HFFc6 (cell line): Measurements from ENCODE around the gene GLP1R. TPM values are rescaled to one million over a fixed set of nuclear protein-coding genes. Genes with fewer than 3 reads are reported as not detected.

Experiments used
- DNase-seq: peaks from one replicate; pipeline ENCODE4 v3.0.0-alpha.2; 2018
- H3K27ac Mint-ChIP-seq: 2 replicates; pipeline ENCODE4 v1.8.0; 2020; ENCODE audit warnings: mild to moderate bottlenecking, mixed read lengths
- H3K27me3 Mint-ChIP-seq: 2 replicates; pipeline ENCODE4 v1.8.0; 2021; ENCODE audit warnings: mild to moderate bottlenecking, moderate library complexity, mixed read lengths; ENCODE audit not compliant: insufficient read depth
- H3K36me3 Mint-ChIP-seq: 2 replicates; pipeline ENCODE4 v1.8.0; 2021; ENCODE audit warnings: low read depth, mixed read lengths
- H3K4me1 Mint-ChIP-seq: 2 replicates; pipeline ENCODE4 v1.8.0; 2020; ENCODE audit warnings: low read depth, mixed read lengths
- H3K4me3 Mint-ChIP-seq: 2 replicates; pipeline ENCODE4 v1.8.0; 2020; ENCODE audit warnings: mild to moderate bottlenecking, moderate library complexity, mixed read lengths
- H3K9me3 Mint-ChIP-seq: 2 replicates; pipeline ENCODE4 v1.8.0; 2020; ENCODE audit warnings: mild to moderate bottlenecking, mixed read lengths
- CTCF ChIP-seq: fragments of 200-600 bp; sonication (generic); IDR thresholded peaks from 2 replicates; pipeline ENCODE4 v1.5.0; 2021; ENCODE audit warnings: antibody characterized with exemption, mild to moderate bottlenecking
- total RNA-seq, 6 experiments: library from RNA; stranded (reverse); fragmentation: NEBNext Ultra II Directional; extraction: Animal tissue kit (Norgen Biotek cat#: 25700); gene quantifications; 2 replicates in 1 of 6; 3 replicates in 5 of 6; pipeline ENCODE4 v1.2.3, GENCODE V29; 2021

GLP1R gene
- total RNA-seq, 6 experiments from 2014 or later: not detected

DNA sequence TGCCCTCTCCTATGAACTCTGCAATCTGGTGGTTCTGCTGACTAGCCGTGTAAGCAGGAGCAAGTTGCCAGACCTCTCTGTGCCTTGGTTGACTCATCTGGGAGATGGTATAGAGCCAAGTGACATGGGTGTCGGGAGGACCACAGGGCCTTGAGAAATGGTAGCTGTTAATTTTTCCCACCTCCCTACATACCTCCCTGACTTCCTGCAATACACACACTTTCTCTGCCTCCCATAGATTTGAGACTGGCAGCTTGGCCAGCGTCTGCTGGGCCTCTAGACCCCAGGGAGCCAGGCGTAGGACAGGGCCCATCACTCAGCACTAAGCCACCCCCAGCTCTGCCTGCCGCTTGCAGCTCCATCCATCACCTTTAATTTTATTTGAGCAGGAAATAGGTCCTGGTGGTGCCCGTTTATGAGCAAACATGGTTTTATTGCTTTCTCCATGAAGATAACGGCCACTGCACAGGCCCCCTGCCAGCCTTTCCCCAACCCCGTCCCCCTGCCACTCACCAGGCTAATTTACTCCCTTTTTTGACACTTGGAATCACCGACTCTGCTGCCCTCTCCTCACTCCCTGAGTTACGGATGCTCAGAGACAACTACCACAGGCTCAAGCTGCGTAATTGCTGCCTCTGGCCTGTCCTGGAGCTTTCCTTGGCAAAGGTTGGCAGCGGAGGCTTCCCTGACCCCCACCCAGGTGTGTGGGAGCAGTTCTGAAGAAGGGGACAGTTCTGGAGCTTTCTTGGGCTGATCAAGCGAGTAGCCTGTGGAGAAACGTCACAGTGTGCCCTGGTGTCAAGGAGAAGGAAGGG lies 11.1 kb downstream of the GLP1R start:
- Mint-ChIP-seq H3K4me3 (no peak overlapping the region), H3K9me3 (no peaks in the 10 kb centered on the region), H3K4me1 (no peaks in the 10 kb centered on the region), H3K27me3 (peaks cover 24% of the 10 kb centered on the region), H3K36me3 (no peaks in the 10 kb centered on the region), H3K27ac (no peak overlapping the region)
- no peak for TF ChIP-seq CTCF
- DNase-seq: no peak

DNA sequence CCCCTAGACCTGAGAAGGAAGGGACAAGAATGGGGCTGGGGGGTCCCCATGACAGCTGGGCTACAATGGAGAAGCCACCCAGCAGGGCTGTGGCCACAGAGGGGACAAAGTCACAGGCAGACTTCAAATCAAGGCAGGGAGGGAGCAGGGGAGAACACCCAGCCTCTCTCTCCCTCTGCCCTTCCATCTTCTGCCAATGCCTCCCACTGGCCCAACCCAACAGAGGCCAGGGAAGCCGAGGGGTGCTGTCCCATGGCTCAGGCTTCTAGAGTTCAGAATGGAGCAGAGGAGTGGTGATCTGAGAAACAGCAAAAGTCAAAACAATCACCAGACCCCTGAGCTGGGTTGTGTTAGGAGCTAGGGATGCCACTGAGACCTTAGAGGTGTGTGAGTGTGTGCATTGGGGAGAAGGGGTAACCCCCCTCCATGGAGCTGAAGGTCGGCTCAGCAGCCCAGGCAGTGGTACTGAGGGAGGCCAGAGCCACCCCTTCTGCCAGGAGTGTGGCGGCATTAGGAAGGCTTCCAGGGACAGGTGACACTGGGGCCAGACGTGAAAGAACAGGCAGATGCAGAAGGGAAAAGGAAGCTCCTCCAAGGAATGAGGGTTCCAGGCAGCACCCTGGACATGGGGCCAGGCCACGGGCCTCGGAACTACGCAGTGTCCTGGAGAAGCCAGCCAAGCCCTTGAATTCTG lies 12.0 kb downstream of the GLP1R start:
- H3K27me3 Mint-ChIP-seq: peaks cover 19% of the 10 kb centered on the region
- TF ChIP-seq CTCF: no peak
- H3K27ac Mint-ChIP-seq: no peak overlapping the region
- no peaks in the 10 kb centered on the region for H3K36me3 Mint-ChIP-seq
- H3K4me3 Mint-ChIP-seq: no peak overlapping the region
- no peak for DNase-seq
- no peaks in the 10 kb centered on the region for H3K9me3 Mint-ChIP-seq
- no peaks in the 10 kb centered on the region for H3K4me1 Mint-ChIP-seq

- Mint-ChIP-seq H3K9me3 (no peaks in the 10 kb centered on the region), H3K36me3 (no peaks in the 10 kb centered on the region)
- TF ChIP-seq CTCF: no peak
These were observed 12.6 kb downstream of the GLP1R start for GRCh38 chr6:39061182-39061581.

DNA sequence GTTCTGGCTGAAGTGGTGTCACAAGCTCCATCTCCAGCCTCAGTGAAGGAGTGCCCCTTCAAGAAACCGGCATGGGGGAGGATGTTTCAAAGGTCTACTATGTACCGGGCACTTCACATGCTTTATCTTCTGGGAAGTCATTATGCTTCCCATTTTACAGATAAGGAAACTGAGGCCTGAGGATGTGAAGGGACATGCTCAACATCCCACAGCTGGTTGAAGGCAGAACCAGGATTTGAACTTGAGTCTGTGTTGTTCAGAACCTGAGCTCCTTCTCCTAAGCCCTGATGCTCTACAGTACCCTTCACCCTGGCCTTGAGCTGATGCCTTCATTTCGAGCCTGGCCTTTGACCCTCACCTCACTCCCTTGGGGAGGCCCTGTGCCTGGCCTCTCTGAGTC lies 13.0 kb downstream of the GLP1R start:
- DNase-seq: no peak
- Mint-ChIP-seq H3K36me3 (no peaks in the 10 kb centered on the region), H3K4me3 (no peak overlapping the region), H3K9me3 (no peaks in the 10 kb centered on the region), H3K27ac (no peak overlapping the region), H3K27me3 (peaks cover 21% of the 10 kb centered on the region), H3K4me1 (no peaks in the 10 kb centered on the region)
- no peak for TF ChIP-seq CTCF

More at GRCh38 chr6:39061182-39061581, 12.6 kb downstream of the GLP1R start:
- Mint-ChIP-seq H3K4me1 (no peaks in the 10 kb centered on the region), H3K27ac (no peak overlapping the region), H3K4me3 (no peak overlapping the region), H3K27me3 (peaks cover 20% of the 10 kb centered on the region)
- DNase-seq: no peak

DNA sequence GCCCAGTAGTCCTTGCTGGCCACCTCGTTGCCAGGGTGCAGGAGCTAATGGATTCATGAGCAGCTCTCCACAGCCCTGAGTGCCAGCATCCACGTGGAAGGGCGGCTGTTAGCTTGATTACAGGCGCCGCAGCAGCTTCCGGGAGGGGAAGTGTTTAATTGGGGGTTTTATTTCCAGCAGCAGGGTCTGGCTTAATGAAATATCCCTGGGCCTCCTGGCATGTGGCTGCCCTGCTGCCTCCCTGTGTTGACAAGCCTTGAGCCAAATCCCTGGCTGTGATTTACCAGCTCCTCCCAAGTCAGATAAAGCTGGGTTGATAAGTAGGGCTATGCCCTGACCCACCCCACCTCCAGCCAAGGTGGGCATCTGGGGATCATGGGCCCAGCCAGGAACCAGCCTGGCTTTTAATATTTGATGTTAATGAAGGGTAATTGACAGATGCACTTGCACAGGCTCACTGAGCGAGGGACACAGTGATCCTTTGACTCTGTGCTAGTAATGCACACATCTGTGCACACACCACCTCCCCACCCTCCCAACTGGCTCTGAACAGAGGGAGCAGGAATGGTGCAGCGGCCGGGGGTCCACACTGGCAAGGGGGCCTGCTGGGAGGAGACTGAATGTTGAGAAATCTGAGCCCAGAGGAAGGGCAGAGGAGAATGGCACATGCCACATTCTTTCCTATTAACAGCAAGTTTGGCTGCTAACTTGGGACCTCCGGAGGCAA lies 13.6 kb downstream of the GLP1R start:
- no peaks in the 10 kb centered on the region for H3K9me3 Mint-ChIP-seq
- no peaks in the 10 kb centered on the region for H3K36me3 Mint-ChIP-seq
- peaks cover 21% of the 10 kb centered on the region for H3K27me3 Mint-ChIP-seq
- no peak for TF ChIP-seq CTCF
- no peak for DNase-seq
- H3K4me3 Mint-ChIP-seq: no peak overlapping the region
- H3K4me1 Mint-ChIP-seq: no peaks in the 10 kb centered on the region
- no peak overlapping the region for H3K27ac Mint-ChIP-seq
